ENCODE measurements around the gene MUSK. TPM values are rescaled to one million over a fixed set of nuclear protein-coding genes. Genes with fewer than 3 reads are reported as not detected.

Gene MUSK
- total RNA-seq, 1 experiment from 2014 or later, result not detected

GRCh38 chr9:110810262-110810976, 141.8 kb downstream of the MUSK start:
- intact Hi-C loops (cut with micrococcal nuclease; ENCODE audit: unreplicated experiment), result no loop called here
- ChIA-PET POLR2A (no interaction called here), CTCF (no interaction called here)
- ATAC-seq (no peak), DNase-seq (ENCODE audit: low read depth, low spot score) (no peak)
- in situ Hi-C loops (cut with HindIII; ENCODE audit: low pct_unique_long_range_greater_than_20kb, low sequenced_read_pairs), result no loop called here
- Histone ChIP-seq H3K36me3 (ENCODE audit: control insufficient read depth, insufficient read depth, low read length) (no peaks in the 10 kb centered on the region), H3K9me3 (ENCODE audit: control insufficient read depth, insufficient read depth, low read depth, low read length) (no peaks in the 10 kb centered on the region; the same call in 1 of the 2 replicates), H3K4me3 (ENCODE audit: low read depth in 2 of 2, low read length in 2 of 2) (no peak overlapping the region), H3K4me1 (ENCODE audit: control insufficient read depth, insufficient read depth, low read length) (no peaks in the 10 kb centered on the region), H3K27ac (ENCODE audit: low read length) (no peak overlapping the region), H3K27me3 (ENCODE audit: control insufficient read depth, insufficient read depth, low read length) (no peaks in the 10 kb centered on the region)
- TF ChIP-seq CTCF (IDR thresholded peaks at IDR 0.05), result no peak
- no TSS peak for BruUV-seq (replicated peaks)

- intact Hi-C loops (cut with micrococcal nuclease; ENCODE audit: unreplicated experiment), result no loop called here
- DNase-seq (ENCODE audit: low read depth, low spot score) (no peak), ATAC-seq (no peak)
- in situ Hi-C loops (cut with HindIII; ENCODE audit: low pct_unique_long_range_greater_than_20kb, low sequenced_read_pairs), result no loop called here
- H3K27ac ChIP-seq (ENCODE audit: low read length), result no peak overlapping the region
- H3K27me3 ChIP-seq (ENCODE audit: control insufficient read depth, insufficient read depth, low read length), result no peaks in the 10 kb centered on the region
- H3K4me3 ChIP-seq (ENCODE audit: low read depth in 2 of 2, low read length in 2 of 2), result no peak overlapping the region
- POLR2A ChIA-PET, result no interaction called here
- BruUV-seq (replicated peaks), result no TSS peak
- CTCF ChIA-PET, result no interaction called here
- H3K36me3 ChIP-seq (ENCODE audit: control insufficient read depth, insufficient read depth, low read length), result no peaks in the 10 kb centered on the region
- H3K9me3 ChIP-seq (ENCODE audit: control insufficient read depth, insufficient read depth, low read depth, low read length), result no peaks in the 10 kb centered on the region; the same call in 1 of the 2 replicates
- no peaks in the 10 kb centered on the region for H3K4me1 ChIP-seq (ENCODE audit: control insufficient read depth, insufficient read depth, low read length)
- TF ChIP-seq, protein P1, sequence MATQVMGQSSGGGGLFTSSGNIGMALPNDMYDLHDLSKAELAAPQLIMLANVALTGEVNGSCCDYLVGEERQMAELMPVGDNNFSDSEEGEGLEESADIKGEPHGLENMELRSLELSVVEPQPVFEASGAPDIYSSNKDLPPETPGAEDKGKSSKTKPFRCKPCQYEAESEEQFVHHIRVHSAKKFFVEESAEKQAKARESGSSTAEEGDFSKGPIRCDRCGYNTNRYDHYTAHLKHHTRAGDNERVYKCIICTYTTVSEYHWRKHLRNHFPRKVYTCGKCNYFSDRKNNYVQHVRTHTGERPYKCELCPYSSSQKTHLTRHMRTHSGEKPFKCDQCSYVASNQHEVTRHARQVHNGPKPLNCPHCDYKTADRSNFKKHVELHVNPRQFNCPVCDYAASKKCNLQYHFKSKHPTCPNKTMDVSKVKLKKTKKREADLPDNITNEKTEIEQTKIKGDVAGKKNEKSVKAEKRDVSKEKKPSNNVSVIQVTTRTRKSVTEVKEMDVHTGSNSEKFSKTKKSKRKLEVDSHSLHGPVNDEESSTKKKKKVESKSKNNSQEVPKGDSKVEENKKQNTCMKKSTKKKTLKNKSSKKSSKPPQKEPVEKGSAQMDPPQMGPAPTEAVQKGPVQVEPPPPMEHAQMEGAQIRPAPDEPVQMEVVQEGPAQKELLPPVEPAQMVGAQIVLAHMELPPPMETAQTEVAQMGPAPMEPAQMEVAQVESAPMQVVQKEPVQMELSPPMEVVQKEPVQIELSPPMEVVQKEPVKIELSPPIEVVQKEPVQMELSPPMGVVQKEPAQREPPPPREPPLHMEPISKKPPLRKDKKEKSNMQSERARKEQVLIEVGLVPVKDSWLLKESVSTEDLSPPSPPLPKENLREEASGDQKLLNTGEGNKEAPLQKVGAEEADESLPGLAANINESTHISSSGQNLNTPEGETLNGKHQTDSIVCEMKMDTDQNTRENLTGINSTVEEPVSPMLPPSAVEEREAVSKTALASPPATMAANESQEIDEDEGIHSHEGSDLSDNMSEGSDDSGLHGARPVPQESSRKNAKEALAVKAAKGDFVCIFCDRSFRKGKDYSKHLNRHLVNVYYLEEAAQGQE (IDR thresholded peaks at IDR 0.05; ENCODE audit: insufficient read depth in 1 of 2, low read depth in 2 of 2, low read length in 1 of 2), result no peak
- no peak for TF ChIP-seq TCF7L2 (IDR thresholded peaks at IDR 0.05; ENCODE audit: low read depth, low read length)
- no peak for TF ChIP-seq SIN3A (IDR thresholded peaks at IDR 0.05; ENCODE audit: borderline replicate concordance, insufficient read depth, low read depth, low read length)
- no peak for TF ChIP-seq CTCF (IDR thresholded peaks at IDR 0.05)
- no peak for TF ChIP-seq POLR2AphosphoS5 (IDR thresholded peaks at IDR 0.05; ENCODE audit: low read depth, low read length)
Measured at GRCh38 chr9:110812886-110813285, 144.3 kb downstream of the MUSK start.

Data from Panc1 (cell line).